ENCODE measurements around the gene WDR87.

DNA sequence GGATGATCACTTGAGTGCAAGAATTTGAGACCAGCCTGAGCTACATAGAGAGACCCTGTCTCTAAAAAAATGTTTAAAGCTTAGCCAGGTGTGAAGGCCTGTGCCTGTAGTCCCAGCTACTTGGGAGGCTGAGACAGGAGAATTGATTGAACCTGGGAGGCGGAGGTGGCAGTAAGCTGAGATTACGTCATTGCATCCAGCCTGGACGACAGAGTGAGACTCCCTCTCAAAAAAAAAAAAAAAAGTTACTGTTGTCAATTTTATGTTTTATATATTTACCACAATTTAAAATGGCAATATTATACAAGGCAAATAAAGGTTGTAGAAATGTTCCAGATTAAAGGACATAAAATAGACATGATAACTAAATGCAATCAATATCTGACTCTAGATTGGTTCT lies 29.2 kb downstream of the WDR87 start:
- TF ChIP-seq CTCF (IDR thresholded peaks at IDR 0.05; ENCODE audit: insufficient read depth, low read length) (no peak), POLR2AphosphoS5 (IDR thresholded peaks at IDR 0.05; ENCODE audit: low read depth) (no peak), REST (IDR thresholded peaks at IDR 0.05; ENCODE audit: insufficient replicate concordance, low read depth) (no peak), GABPA (IDR thresholded peaks at IDR 0.05; ENCODE audit: low read depth) (no peak), SPI1 (IDR thresholded peaks at IDR 0.05; ENCODE audit: borderline replicate concordance, low read depth) (no peak)

Data from HL-60 (cell line).